Stimulated activated CD8-positive, alpha-beta memory T cell treated with anti-CD3 and anti-CD28 coated beads, Interleukin-4, amount 100 ng/mL, for 1 hour (primary cell): Measurements from ENCODE around the gene PLCB3.
"Not testable (repeated sequence)": the region's sequence is repeated elsewhere in the genome, so short reads cannot be mapped to it uniquely, and the experiment has no call there.

Experiments
- DNase-seq, 2 donors: peaks; one replicate each; pipeline ENCODE4 v3.0.0-alpha.2; 2020; ENCODE audit warnings: low read depth in 2 of 2, low spot score in 1 of 2

The PLCB3 gene

GRCh38 chr11:64303109-64304031 lies 52.0 kb downstream of the PLCB3 start:
- DNase-seq = no peak

GRCh38 chr11:64304032-64304315 lies 52.6 kb downstream of the PLCB3 start:
- DNase-seq = no peak

GRCh38 chr11:64304316-64305072 lies 53.2 kb downstream of the PLCB3 start:
- DNase-seq = peak; percentile 88 to 94

GRCh38 chr11:64305075-64305690 lies 53.9 kb downstream of the PLCB3 start, which contains the start of gene ESRRA:
Gene ESRRA (plus strand): TSS chr11:64305524. CDS start chr11:64307180, 1,656 bp downstream.
- DNase-seq = peak; percentile 98 to 100

- DNase-seq = peak; percentile 25 to 43
Observed at GRCh38 chr11:64305691-64306562, 54.6 kb downstream of the PLCB3 start.

- DNase-seq = no peak
Observed at GRCh38 chr11:64306563-64306875, 55.2 kb downstream of the PLCB3 start.

GRCh38 chr11:64306876-64307622 lies 55.7 kb downstream of the PLCB3 start:
- DNase-seq = no peak

- DNase-seq = not testable (repeated sequence)
Observed at GRCh38 chr11:64307795-64308194, 56.5 kb downstream of the PLCB3 start.

- no peak for DNase-seq
Observed at GRCh38 chr11:64312947-64313346, 61.6 kb downstream of the PLCB3 start.

GRCh38 chr11:64313491-64314145 lies 62.3 kb downstream of the PLCB3 start:
- no peak for DNase-seq

GRCh38 chr11:64314146-64314804 lies 62.9 kb downstream of the PLCB3 start:
- no peak for DNase-seq

- no peak for DNase-seq
Observed at GRCh38 chr11:64314805-64315561, 63.7 kb downstream of the PLCB3 start.

- not testable (repeated sequence) for DNase-seq
Observed at GRCh38 chr11:64315667-64316526, 64.6 kb downstream of the PLCB3 start.

- no peak for DNase-seq
Observed at GRCh38 chr11:64316672-64317324, 65.5 kb downstream of the PLCB3 start.

GRCh38 chr11:64317325-64317960 lies 66.1 kb downstream of the PLCB3 start, which contains the start of gene TRMT112:
Gene TRMT112 (minus strand): TSS chr11:64317559. CDS start chr11:64317526, 33 bp downstream.
- DNase-seq = peak; percentile 91
